Neural crest cell (in vitro differentiated cells): ENCODE results near the gene NEDD4. TPM values are rescaled to one million over a fixed set of nuclear protein-coding genes. Genes with fewer than 3 reads are reported as not detected.
"Not testable (repeated sequence)": the region's sequence is repeated elsewhere in the genome, so short reads cannot be mapped to it uniquely, and the experiment has no call there.

ENCODE experiments used
- DNase-seq: peaks from one replicate; pipeline ENCODE4 v3.0.0; 2021; ENCODE audit warnings: low read depth, mixed read lengths, low spot score
- H3K27ac Mint-ChIP-seq: one replicate; pipeline ENCODE4 v1.8.0; 2021; ENCODE audit warnings: mild to moderate bottlenecking, mixed read lengths; ENCODE audit not compliant: unreplicated experiment
- H3K27me3 Mint-ChIP-seq: 2 replicates; pipeline ENCODE4 v1.8.0; 2021; ENCODE audit warnings: low read depth, mild to moderate bottlenecking, mixed read lengths
- H3K36me3 Mint-ChIP-seq: 2 replicates; pipeline ENCODE4 v1.8.0; 2021; ENCODE audit warnings: low read depth, mild to moderate bottlenecking, mixed read lengths
- H3K4me1 Mint-ChIP-seq: 2 replicates; pipeline ENCODE4 v1.8.0; 2021; ENCODE audit warnings: mixed read lengths
- H3K4me3 Mint-ChIP-seq: one replicate; pipeline ENCODE4 v1.8.0; 2021; ENCODE audit warnings: mild to moderate bottlenecking, mixed read lengths
- H3K9me3 Mint-ChIP-seq: 2 replicates; pipeline ENCODE4 v1.8.0; 2021; ENCODE audit warnings: mixed read lengths
- CTCF ChIP-seq: fragments of 200-600 bp; sonication (generic); conservative IDR thresholded peaks from 2 replicates; pipeline ENCODE4 v1.5.0; 2021; ENCODE audit warnings: antibody characterized with exemption, mild to moderate bottlenecking
- total RNA-seq: library from RNA; stranded (reverse); gene quantifications from 2 replicates; pipeline ENCODE4 v1.2.1, GENCODE V29; 2021

The NEDD4 gene
- total RNA-seq, 1 donor from 2014 or later = 20.3 TPM

GRCh38 chr15:55789066-55789660 is 204.2 kb downstream of the NEDD4 start:
- peak; percentile 57 for TF ChIP-seq CTCF
- H3K9me3 Mint-ChIP-seq = peaks cover 12% of the 10 kb centered on the region
- no peaks in the 10 kb centered on the region for H3K27me3 Mint-ChIP-seq
- DNase-seq = no peak
- H3K27ac Mint-ChIP-seq = no peak overlapping the region
- peaks cover 47% of the 10 kb centered on the region for H3K4me1 Mint-ChIP-seq
- no peak overlapping the region for H3K4me3 Mint-ChIP-seq
- H3K36me3 Mint-ChIP-seq = peaks cover 7% of the 10 kb centered on the region

GRCh38 chr15:55786341-55786740 is 207.1 kb downstream of the NEDD4 start:
- Mint-ChIP-seq H3K36me3 (no peaks in the 10 kb centered on the region), H3K4me3 (no peak overlapping the region), H3K4me1 (peaks cover 61% of the 10 kb centered on the region), H3K9me3 (peaks cover 8% of the 10 kb centered on the region), H3K27me3 (no peaks in the 10 kb centered on the region), H3K27ac (peak overlapping the region; percentile 40)
- no peak for DNase-seq
- no peak for TF ChIP-seq CTCF

GRCh38 chr15:55785593-55785992 is 207.8 kb downstream of the NEDD4 start:
- not testable (repeated sequence) for H3K36me3 Mint-ChIP-seq, H3K4me3 Mint-ChIP-seq, H3K9me3 Mint-ChIP-seq, H3K27ac Mint-ChIP-seq, H3K27me3 Mint-ChIP-seq, DNase-seq
- peaks cover 56% of the 10 kb centered on the region for H3K4me1 Mint-ChIP-seq

GRCh38 chr15:55784286-55784685 is 209.1 kb downstream of the NEDD4 start:
- H3K4me1 Mint-ChIP-seq = peaks cover 51% of the 10 kb centered on the region
- H3K4me3 Mint-ChIP-seq = no peak overlapping the region
- H3K27me3 Mint-ChIP-seq = no peaks in the 10 kb centered on the region
- no peaks in the 10 kb centered on the region for H3K36me3 Mint-ChIP-seq
- H3K27ac Mint-ChIP-seq = peak overlapping the region; percentile 74
- H3K9me3 Mint-ChIP-seq = peaks cover 5% of the 10 kb centered on the region
- no peak for DNase-seq
- no peak for TF ChIP-seq CTCF

GRCh38 chr15:55782901-55783300 is 210.5 kb downstream of the NEDD4 start:
- Mint-ChIP-seq H3K4me1 (peaks cover 47% of the 10 kb centered on the region), H3K4me3 (no peak overlapping the region), H3K27me3 (no peaks in the 10 kb centered on the region), H3K36me3 (no peaks in the 10 kb centered on the region), H3K27ac (peak overlapping the region; percentile 23), H3K9me3 (no peaks in the 10 kb centered on the region)
- DNase-seq = no peak
- TF ChIP-seq CTCF = no peak

- H3K4me3 Mint-ChIP-seq = no peak overlapping the region
- H3K27me3 Mint-ChIP-seq = no peaks in the 10 kb centered on the region
- no peak overlapping the region for H3K27ac Mint-ChIP-seq
- DNase-seq = no peak
- no peaks in the 10 kb centered on the region for H3K36me3 Mint-ChIP-seq
- H3K4me1 Mint-ChIP-seq = peaks cover 34% of the 10 kb centered on the region
- no peak for TF ChIP-seq CTCF
- no peaks in the 10 kb centered on the region for H3K9me3 Mint-ChIP-seq
Observed at GRCh38 chr15:55780292-55780691, 213.1 kb downstream of the NEDD4 start.
